ENCODE measurements around the gene PCDHGA1. TPM values are rescaled to one million over a fixed set of nuclear protein-coding genes. Genes with fewer than 3 reads are reported as not detected.
"Not testable (repeated sequence)": the region's sequence is repeated elsewhere in the genome, so short reads cannot be mapped to it uniquely, and the experiment has no call there.

The PCDHGA1 gene
- total and polyA plus RNA-seq, 2 donors (not counting 1 experiment from before 2014, with no cell fraction given), result 0.06 to 0.64 TPM

- H3K4me1 ChIP-seq (ENCODE audit: control insufficient read depth in 2 of 2, insufficient read depth in 2 of 2, low read length in 2 of 2); H3K9me3 Mint-ChIP-seq (ENCODE audit: insufficient read depth): not testable (repeated sequence)
- ATAC-seq (ENCODE audit: low read depth), result peak; percentile 73
Observed at GRCh38 chr5:141407790-141408505, 77.6 kb downstream of the PCDHGA1 start, which contains the start of gene PCDHGB6. Gene PCDHGB6, plus strand, starts transcription at chr5:141408021. Its CDS starts 182 bp downstream, at chr5:141408203.

More at GRCh38 chr5:141407790-141408505, 77.6 kb downstream of the PCDHGA1 start, which contains the start of gene PCDHGB6:
- POLR2A ChIA-PET; H3K27ac ChIP-seq (ENCODE audit: low read length in 2 of 2); H4K20me1 ChIP-seq (ENCODE audit: control insufficient read depth, insufficient read depth, low read length, poor library complexity, severe bottlenecking); H2AFZ ChIP-seq (ENCODE audit: insufficient read depth, low read depth, low read length, poor library complexity, severe bottlenecking); intact Hi-C loops (cut with micrococcal nuclease); H3K4me1 Mint-ChIP-seq; H3K36me3 ChIP-seq (replicated peaks in 1 of 2; ENCODE audit: control extremely low read depth in 1 of 2, control insufficient read depth in 1 of 2, extremely low read depth in 1 of 2, insufficient read depth in 2 of 2, low read length in 1 of 2); H3K79me2 ChIP-seq (ENCODE audit: control insufficient read depth, insufficient read depth, low read length); H3K9ac ChIP-seq (ENCODE audit: low read length): not testable (repeated sequence)
- CTCF ChIA-PET, result interaction anchor here (1.0 to 2.8 kb wide), 8 partner anchors 13 to 227 kb away, joined by 3 to 17 read pairs (median 6); partner anchors contain the start of genes PCDHGA11 and PCDHGA12
- peak; percentile 62 for TF ChIP-seq CTCF (IDR thresholded peaks at IDR 0.05)
- peak within 1 kb of the TSS in 3 of 5 experiments; percentile 1 to 21 (median 11) for H3K4me3 ChIP-seq (ENCODE audit: control extremely low read depth in 1 of 5, extremely low read depth in 1 of 5, insufficient read depth in 1 of 5, low read depth in 2 of 5, low read length in 4 of 5)
- DNase-seq, result peak; percentile 40
- Mint-ChIP-seq H3K27me3 (peaks cover 60% of the 10 kb centered on the region), H3K4me3 (peak within 1 kb of the TSS; percentile 80), H3K27ac (peak within 1 kb of the TSS; percentile 54)
- 21% methylated on average over 40 of the region's 51 CpGs for WGBS (ENCODE audit: insufficient coverage)
- peak within 1 kb of the TSS; percentile 33 for H3K4me2 ChIP-seq (replicated peaks; ENCODE audit: low read depth, low read length, poor library complexity, severe bottlenecking)
- H3K9me3 ChIP-seq (ENCODE audit: control extremely low read depth in 1 of 3, control insufficient read depth in 2 of 3, insufficient read depth in 1 of 3, low read length in 2 of 3), result peaks cover 0 to 56% (median 20%) of the 10 kb centered on the region in 3 donors
- peaks cover 0 to 71% (median 49%) of the 10 kb centered on the region in 4 experiments for H3K27me3 ChIP-seq (replicated peaks in 1 of 4; ENCODE audit: control extremely low read depth in 1 of 4, control insufficient read depth in 3 of 4, insufficient read depth in 4 of 4, low read length in 3 of 4)
